Left lung (tissue), 10 donors: ENCODE measurements around the gene TSPAN1. TPM values are rescaled to one million over a fixed set of nuclear protein-coding genes. Genes with fewer than 3 reads are reported as not detected.

Experiments used
- ATAC-seq: fragments of 200-7000 bp; cut with Tn5 transposase; one replicate; pipeline ENCODE4 v1.9.1; 2020; ENCODE audit warnings: moderate library complexity
- DNase-seq, 4 donors: peaks; one replicate each; pipeline ENCODE4 v3.0.0-alpha.2; 2013 to 2020
- H3K27ac ChIP-seq, 2 donors: fragments of 200-600 bp; sonication (generic) in 1 of 2; one replicate each; pipeline versions ENCODE4 v1.5.0 to v1.8.0; 2020 to 2021
- H3K27me3 ChIP-seq, 2 donors: fragments of 200-600 bp; sonication (generic) in 1 of 2; one replicate each; pipeline versions ENCODE4 v1.5.0 to v1.8.0; 2020 to 2021
- H3K36me3 ChIP-seq, 2 donors: fragments of 200-600 bp; sonication (generic) in 1 of 2; one replicate each; pipeline versions ENCODE4 v1.5.0 to v1.8.0; 2020 to 2021
- H3K4me1 ChIP-seq, 2 donors: fragments of 200-600 bp; one replicate each; pipeline ENCODE4 v1.8.0; 2021
- H3K4me3 ChIP-seq, 2 donors: fragments of 200-600 bp; sonication (generic) in 1 of 2; one replicate each; pipeline versions ENCODE4 v1.5.0 to v1.8.0; 2020 to 2021; ENCODE audit warnings: mild to moderate bottlenecking in 1 of 2
- H3K9me3 ChIP-seq, 2 donors: fragments of 200-600 bp; sonication (generic) in 1 of 2; one replicate each; pipeline versions ENCODE4 v1.5.0 to v1.8.0; 2020 to 2021
- CTCF ChIP-seq, 2 donors: fragments of 200-600 bp; sonication (generic) in 1 of 2; IDR thresholded peaks; one replicate each; pipeline versions ENCODE4 v1.5.0 to v1.8.0; 2021; ENCODE audit warnings: antibody characterized with exemption in 2 of 2
- intact Hi-C, 2 donors: fragments of 100-400 bp; cut with DNase I; formaldehyde crosslinking; loops; one replicate each; pipeline versions ENCODE4 v1.11.2 to v1.14.2; 2022
- polyA plus RNA-seq, 6 donors: library from polyadenylated mRNA; unstranded; fragments of 120-200 nt; gene quantifications; one replicate each; pipeline ENCODE4 v1.2.1, GENCODE V29; 2013; ENCODE audit not compliant: insufficient read length in 6 of 6
- total RNA-seq, 2 donors: library from RNA; stranded (reverse); fragmentation: NEBNext Ultra II Directional; extraction: Animal tissue kit (Norgen Biotek cat#: 25700); gene quantifications; one replicate each; pipeline ENCODE4 v1.2.1, GENCODE V29; 2021
- donor health status: DM: no; HTN: yes; CAD: no.
- donor health status: DM: no; HTN: no; CAD: no.

The TSPAN1 gene
- total and polyA plus RNA-seq, 8 donors: 2.3 to 50.6 (median 11.0) TPM

DNA sequence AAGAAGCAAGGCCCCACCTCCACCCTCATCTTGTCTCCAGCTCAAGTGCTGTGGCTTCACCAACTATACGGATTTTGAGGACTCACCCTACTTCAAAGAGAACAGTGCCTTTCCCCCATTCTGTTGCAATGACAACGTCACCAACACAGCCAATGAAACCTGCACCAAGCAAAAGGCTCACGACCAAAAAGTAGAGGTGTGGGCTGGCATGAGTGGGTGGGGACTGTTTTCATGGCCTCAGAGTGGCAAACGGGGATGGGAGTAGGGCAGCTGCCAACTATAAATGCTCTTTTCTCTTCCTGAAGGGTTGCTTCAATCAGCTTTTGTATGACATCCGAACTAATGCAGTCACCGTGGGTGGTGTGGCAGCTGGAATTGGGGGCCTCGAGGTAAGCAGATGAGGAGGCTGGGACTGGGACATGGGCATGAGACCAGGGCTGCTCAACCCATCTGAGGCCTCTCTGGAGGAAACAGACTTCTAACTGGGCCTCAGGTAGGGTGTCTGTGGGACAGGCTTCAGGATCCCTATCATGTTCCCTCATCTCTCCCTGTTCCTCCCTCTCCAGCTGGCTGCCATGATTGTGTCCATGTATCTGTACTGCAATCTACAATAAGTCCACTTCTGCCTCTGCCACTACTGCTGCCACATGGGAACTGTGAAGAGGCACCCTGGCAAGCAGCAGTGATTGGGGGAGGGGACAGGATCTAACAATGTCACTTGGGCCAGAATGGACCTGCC, 10.2 kb downstream of the TSPAN1 start:
- Histone ChIP-seq H3K4me1 (peaks cover 19 to 25% of the 10 kb centered on the region in 2 donors), H3K4me3 (no peak overlapping the region), H3K27me3 (no peaks in the 10 kb centered on the region), H3K9me3 (no peaks in the 10 kb centered on the region), H3K36me3 (peaks cover 0 to 16% of the 10 kb centered on the region in 2 donors), H3K27ac (no peak overlapping the region)
- no peak for DNase-seq
- intact Hi-C loops: no loop called here
- TF ChIP-seq CTCF (IDR thresholded peaks at IDR 0.05): no peak
- no peak for ATAC-seq

DNA sequence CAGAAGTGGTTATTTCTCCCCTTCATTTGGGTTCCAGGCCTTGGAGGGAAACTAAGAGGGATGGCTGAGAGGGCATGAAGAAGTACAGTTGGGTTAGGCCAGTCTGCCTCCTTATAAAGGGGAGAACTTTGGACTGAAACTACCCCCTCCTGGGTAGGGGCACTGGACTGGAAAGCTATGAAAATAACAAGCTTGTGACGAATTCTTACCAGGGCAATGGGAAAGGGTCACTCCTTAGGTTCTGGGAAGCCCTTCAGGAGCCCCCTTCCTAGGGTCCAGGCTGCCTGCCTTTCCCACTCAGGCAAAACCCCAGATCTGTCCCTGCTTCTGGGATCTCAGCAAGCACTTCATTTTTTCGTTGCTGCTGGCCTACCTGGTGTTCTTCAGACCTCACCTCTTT, 11.2 kb downstream of the TSPAN1 start:
- no peak overlapping the region for H3K27ac ChIP-seq
- H3K9me3 ChIP-seq: no peaks in the 10 kb centered on the region
- ATAC-seq (no peak), DNase-seq (no peak)
- peaks cover 18 to 25% of the 10 kb centered on the region in 2 donors for H3K4me1 ChIP-seq
- intact Hi-C loops: no loop called here
- H3K36me3 ChIP-seq: peaks cover 0 to 26% of the 10 kb centered on the region in 2 donors
- no peaks in the 10 kb centered on the region for H3K27me3 ChIP-seq
- H3K4me3 ChIP-seq: no peak overlapping the region
- no peak for TF ChIP-seq CTCF (IDR thresholded peaks at IDR 0.05)

DNA sequence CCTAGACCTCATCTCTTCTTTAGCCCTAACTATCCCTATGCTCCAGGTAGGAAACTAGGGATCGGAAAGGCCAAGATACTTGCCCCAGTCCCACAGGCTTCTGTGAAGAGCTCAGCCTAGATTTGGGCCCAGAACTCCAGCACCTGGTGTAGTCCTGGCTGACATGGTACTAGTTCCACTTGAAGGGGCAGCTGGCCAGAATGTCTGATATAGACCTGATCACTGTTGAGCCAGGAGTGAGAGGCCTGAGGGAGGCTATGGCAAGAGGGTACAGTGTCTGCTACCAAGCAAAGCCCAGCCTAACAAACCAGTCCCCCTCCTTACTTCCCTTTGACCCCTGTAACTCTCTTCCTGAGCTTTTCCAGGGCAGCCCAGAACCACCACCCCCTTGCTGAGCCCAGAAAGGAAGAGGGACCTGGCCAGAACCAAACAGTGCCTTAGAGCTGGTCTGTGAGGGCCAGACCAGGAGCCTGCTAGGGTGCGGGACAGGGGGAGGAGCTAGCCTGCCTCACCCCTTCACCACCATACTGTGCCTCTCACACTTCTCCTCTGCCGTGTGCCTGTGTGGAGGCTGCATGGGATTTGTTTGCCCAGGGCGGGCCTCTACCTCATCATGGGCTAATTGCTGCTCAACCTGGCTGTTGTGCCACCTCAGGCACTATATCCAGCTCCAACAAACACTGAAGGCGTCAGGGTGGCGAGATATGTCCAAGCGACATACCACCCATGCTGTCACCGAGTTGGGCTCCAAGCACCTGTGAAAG, 12.4 kb downstream of the TSPAN1 start:
- Histone ChIP-seq H3K27ac (no peak overlapping the region), H3K4me3 (no peak overlapping the region), H3K4me1 (peaks cover 18 to 25% of the 10 kb centered on the region in 2 donors), H3K9me3 (no peaks in the 10 kb centered on the region), H3K27me3 (no peaks in the 10 kb centered on the region), H3K36me3 (peaks cover 0 to 38% of the 10 kb centered on the region in 2 donors)
- DNase-seq (no peak), ATAC-seq (peak; percentile 65)
- no peak for TF ChIP-seq CTCF (IDR thresholded peaks at IDR 0.05)
- intact Hi-C loops: no loop called here

GRCh38 chr1:46188295-46189030, 13.6 kb downstream of the TSPAN1 start:
- intact Hi-C loops: no loop called here
- no peak for TF ChIP-seq CTCF (IDR thresholded peaks at IDR 0.05)
- no peak overlapping the region for H3K4me3 ChIP-seq
- H3K27ac ChIP-seq: peak overlapping the region; percentile 5 to 53
- DNase-seq (no peak), ATAC-seq (peak; percentile 28)
- H3K9me3 ChIP-seq: no peaks in the 10 kb centered on the region
- peaks cover 9 to 15% of the 10 kb centered on the region in 2 donors for H3K4me1 ChIP-seq
- no peaks in the 10 kb centered on the region for H3K27me3 ChIP-seq
- peaks cover 0 to 50% of the 10 kb centered on the region in 2 donors for H3K36me3 ChIP-seq
